Large intestine (tissue), 3 donors: ENCODE data around the gene ARL5A. TPM values are rescaled to one million over a fixed set of nuclear protein-coding genes. Genes with fewer than 3 reads are reported as not detected.
A peak's percentile ranks its signal among the peaks of the same experiment; 100 is the strongest.

Experiments
- DNase-seq, 2 donors: peaks; one replicate each; pipeline versions ENCODE4 v3.0.0 to v3.0.0-alpha.2; 2013
- H3K27ac ChIP-seq: one replicate; pipeline ENCODE4 v1.5.1; 2013; ENCODE audit warnings: low read length
- H3K27me3 ChIP-seq: 2 replicates; pipeline ENCODE4 v1.6.1; 2013; ENCODE audit warnings: low read length; ENCODE audit not compliant: control insufficient read depth, insufficient read depth
- H3K36me3 ChIP-seq: 2 replicates; pipeline ENCODE4 v1.6.1; 2013; ENCODE audit warnings: low read length; ENCODE audit not compliant: control insufficient read depth, insufficient read depth
- H3K4me1 ChIP-seq: one replicate; pipeline ENCODE4 v1.6.1; 2013; ENCODE audit warnings: low read length; ENCODE audit not compliant: control insufficient read depth, insufficient read depth
- H3K4me3 ChIP-seq: one replicate; pipeline ENCODE4 v1.5.1; 2013; ENCODE audit warnings: low read length
- H3K9me3 ChIP-seq: one replicate; pipeline ENCODE4 v1.6.1; 2013; ENCODE audit warnings: mild to moderate bottlenecking, low read depth, low read length, moderate library complexity; ENCODE audit not compliant: control insufficient read depth
- WGBS: methylation state at CpG from one replicate; pipeline ENCODE4 v1.1.5; 2013; ENCODE audit warnings: low lambda C conversion rate; ENCODE audit not compliant: insufficient coverage; 5-methylcytosine and 5-hydroxymethylcytosine counted together
- polyA plus RNA-seq: library from polyadenylated mRNA; unstranded; fragments of 120-200 nt; gene quantifications from one replicate; pipeline ENCODE4 v1.2.1, GENCODE V29; 2013

The ARL5A gene
- polyA plus RNA-seq, 1 donor = 43.4 TPM

DNA sequence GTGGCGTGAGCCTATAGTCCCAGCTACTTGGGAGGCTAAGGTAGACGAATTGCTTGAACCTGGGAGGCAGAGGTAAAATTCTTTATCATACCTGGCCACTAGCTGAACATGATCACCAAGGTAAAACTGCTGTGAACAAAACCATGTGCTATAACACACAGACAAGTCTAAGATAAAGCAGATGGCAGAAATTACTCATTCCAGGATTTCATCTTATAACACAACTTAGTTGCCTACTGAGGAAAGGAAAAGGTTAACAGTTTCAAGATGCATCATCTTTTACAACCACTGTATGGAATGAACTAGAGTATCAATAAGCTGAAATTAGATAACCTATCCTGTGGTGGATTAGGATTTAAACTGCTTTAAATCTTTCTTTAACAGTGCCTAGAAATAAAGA, 8.3 kb downstream of the ARL5A start:
- DNase-seq = no peak
- peaks cover 5% of the 10 kb centered on the region for H3K36me3 ChIP-seq
- 100% methylated on average over 1 of the region's 2 CpGs for WGBS
- no peak overlapping the region for H3K27ac ChIP-seq
- no peaks in the 10 kb centered on the region for H3K9me3 ChIP-seq
- no peak overlapping the region for H3K4me3 ChIP-seq
- no peaks in the 10 kb centered on the region for H3K27me3 ChIP-seq
- peaks cover 5% of the 10 kb centered on the region for H3K4me1 ChIP-seq

DNA sequence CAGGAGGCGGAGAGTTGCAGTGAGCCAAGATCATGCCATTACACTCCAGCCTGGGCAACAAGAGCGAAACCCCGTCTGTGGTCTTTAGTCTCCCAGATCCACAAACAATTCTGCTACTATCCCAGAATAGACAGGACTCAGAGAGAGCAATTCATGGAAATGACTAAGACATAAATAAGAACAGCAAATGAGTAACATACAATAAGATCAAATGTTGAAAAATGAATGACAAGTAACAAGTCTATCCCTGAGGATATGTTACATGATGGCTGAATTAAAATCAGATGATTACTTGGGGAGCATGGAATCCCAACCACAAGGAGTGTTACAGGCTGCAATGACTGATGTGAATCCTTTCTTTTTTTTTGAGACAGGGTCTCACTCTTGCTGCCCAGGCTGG, 10.3 kb downstream of the ARL5A start:
- no peaks in the 10 kb centered on the region for H3K27me3 ChIP-seq
- H3K9me3 ChIP-seq = no peaks in the 10 kb centered on the region
- no peak overlapping the region for H3K27ac ChIP-seq
- H3K4me1 ChIP-seq = peaks cover 5% of the 10 kb centered on the region
- H3K36me3 ChIP-seq = peaks cover 11% of the 10 kb centered on the region
- no peak for DNase-seq
- no CpG with 5 or more reads among the region's 3 CpGs for WGBS
- H3K4me3 ChIP-seq = no peak overlapping the region

DNA sequence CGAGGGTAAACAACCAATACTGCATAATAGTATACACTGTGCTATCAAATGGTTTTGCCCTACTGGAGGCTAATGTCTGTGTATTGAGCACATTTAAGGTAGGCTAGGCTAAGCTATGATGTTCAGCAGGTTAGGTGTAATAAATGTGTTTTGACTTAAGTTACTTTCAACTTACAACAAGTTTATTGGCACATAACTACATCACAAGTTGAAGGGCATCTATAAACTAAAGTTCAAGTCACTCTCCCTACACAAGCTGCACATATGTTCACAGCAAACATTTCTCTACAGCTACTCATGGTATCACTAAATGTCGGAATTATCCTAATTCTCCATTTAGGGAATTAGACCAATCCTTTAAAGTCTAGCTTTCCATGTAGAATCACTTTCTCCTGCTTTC, 11.4 kb downstream of the ARL5A start:
- Histone ChIP-seq H3K4me3 (no peak overlapping the region), H3K27ac (peak overlapping the region; percentile 37), H3K4me1 (peaks cover 5% of the 10 kb centered on the region), H3K36me3 (peaks cover 17% of the 10 kb centered on the region), H3K27me3 (no peaks in the 10 kb centered on the region), H3K9me3 (no peaks in the 10 kb centered on the region)
- 100% methylated on average over 1 of the region's 2 CpGs for WGBS
- DNase-seq = peak in 1 of 2 donors; percentile 62

DNA sequence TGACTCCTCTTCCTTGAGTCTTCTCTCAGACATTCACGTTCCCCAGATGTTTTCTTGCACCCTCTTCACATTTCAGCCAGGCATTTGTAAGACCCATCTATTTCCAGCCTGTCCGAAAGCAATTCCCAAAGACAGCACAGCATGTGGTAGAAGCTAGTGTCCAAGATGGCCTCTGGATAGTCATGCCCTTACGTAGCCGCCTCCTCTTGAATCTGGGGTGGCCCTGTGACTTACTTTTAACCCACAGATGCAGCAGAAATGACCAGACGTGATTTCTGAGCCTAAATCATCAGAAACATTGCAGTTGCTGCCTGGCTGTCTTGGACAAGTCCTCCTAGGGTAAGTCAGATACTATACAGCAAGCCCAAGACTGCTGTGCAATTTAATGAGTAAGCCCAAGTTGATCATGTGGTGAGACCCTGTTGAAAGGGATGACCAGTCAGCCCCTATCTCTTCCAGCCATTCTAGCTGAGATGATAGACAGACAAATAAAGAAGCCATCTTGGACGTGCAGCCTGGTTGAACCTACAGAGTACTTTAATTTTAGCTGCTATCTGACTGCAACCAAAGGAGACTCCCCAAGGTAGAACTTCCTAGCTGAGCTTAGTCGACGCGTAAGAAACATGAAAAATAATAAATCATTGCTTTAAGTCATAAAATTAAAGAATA, 12.3 kb downstream of the ARL5A start:
- no peaks in the 10 kb centered on the region for H3K9me3 ChIP-seq
- H3K4me1 ChIP-seq = peaks cover 2% of the 10 kb centered on the region
- H3K27me3 ChIP-seq = no peaks in the 10 kb centered on the region
- WGBS = 79% methylated on average over 4 of the region's 9 CpGs
- no peak overlapping the region for H3K4me3 ChIP-seq
- DNase-seq = no peak
- H3K27ac ChIP-seq = no peak overlapping the region
- H3K36me3 ChIP-seq = peaks cover 21% of the 10 kb centered on the region

DNA sequence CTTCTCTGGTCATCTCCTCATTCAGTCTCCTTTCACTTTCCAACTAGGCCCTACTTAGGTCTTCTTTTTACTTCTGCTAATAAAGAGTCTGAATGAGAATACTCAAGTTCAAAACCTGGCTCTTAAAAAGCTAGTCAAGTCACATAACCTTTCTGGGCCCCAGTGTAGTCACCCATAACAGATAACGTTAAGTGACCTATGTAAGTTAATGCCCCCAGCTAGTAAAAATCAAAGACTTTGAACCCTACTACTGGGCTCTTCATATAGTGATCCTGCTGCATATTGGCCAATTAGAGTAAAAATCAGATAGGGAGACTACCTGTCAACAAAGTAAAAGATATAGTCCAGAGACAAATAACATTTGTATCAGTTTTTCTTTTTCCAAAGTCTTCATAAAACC, 17.7 kb downstream of the ARL5A start:
- Histone ChIP-seq H3K27me3 (no peaks in the 10 kb centered on the region), H3K9me3 (no peaks in the 10 kb centered on the region), H3K4me1 (peaks cover 5% of the 10 kb centered on the region), H3K4me3 (no peak overlapping the region), H3K36me3 (peaks cover 30% of the 10 kb centered on the region), H3K27ac (peak overlapping the region; percentile 25)
- no CpG with 5 or more reads among the region's 1 CpG for WGBS
- peak; percentile 58 to 82 for DNase-seq

DNA sequence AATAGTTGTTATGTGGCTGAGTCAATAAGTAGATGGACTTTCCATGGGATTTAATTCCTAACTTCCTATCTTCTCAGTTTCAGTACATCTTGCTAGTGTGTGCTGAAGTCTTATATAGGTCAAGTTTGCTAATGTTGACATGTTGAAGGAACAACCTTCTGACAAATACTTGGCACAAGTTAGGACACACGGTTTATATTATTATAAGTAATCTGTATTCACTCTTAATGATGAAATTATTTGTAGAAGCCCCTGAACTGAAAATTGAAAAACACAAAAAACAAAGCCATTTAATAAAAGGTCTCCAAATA, 19.2 kb downstream of the ARL5A start:
- Histone ChIP-seq H3K4me3 (no peak overlapping the region), H3K27ac (no peak overlapping the region), H3K36me3 (peaks cover 30% of the 10 kb centered on the region), H3K9me3 (no peaks in the 10 kb centered on the region), H3K27me3 (no peaks in the 10 kb centered on the region), H3K4me1 (peaks cover 5% of the 10 kb centered on the region)
- DNase-seq = no peak
- 86% methylated on average over 1 of the region's 1 CpG for whole genome bisulfite sequencing

DNA sequence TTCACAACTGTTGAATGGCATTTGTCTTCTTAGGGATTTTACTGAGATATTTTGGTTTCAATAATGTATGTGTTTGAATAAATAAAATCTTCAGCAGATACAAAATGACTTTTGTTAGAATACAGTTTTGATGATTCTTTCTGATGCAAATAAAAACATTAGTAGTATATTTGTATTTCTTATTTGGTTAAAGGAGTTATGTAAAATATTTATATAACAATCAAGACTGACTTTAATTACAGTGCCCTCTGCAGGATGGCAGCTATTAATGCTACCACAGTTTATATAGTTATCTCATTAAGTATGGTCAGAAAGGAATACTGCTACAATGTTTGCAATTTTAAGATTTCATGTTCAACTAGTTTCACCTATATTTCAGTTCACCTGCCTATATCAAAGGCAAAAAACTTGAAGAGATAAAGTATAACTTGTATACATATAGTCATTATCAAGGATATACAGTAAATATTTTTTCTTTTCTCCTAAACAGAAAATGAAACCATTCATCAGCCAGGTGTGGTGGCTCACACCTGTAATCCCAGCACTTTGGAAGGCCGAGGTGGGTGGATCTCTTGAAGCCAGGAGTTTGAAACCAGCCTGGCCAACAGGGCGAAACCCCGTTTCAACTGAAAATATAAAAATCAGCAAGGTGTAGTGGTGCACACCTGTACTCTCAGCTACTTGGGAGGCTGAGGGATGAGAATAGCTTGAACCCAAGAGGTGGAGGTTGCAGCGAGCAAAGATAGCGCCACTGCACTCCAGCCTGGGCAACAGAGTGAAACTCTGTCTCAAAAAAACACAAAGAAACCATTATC, 19.8 kb downstream of the ARL5A start:
- no peak for DNase-seq
- no peak overlapping the region for H3K4me3 ChIP-seq
- peaks cover 32% of the 10 kb centered on the region for H3K36me3 ChIP-seq
- no CpG with 5 or more reads among the region's 5 CpGs for WGBS
- peaks cover 5% of the 10 kb centered on the region for H3K4me1 ChIP-seq
- no peak overlapping the region for H3K27ac ChIP-seq
- H3K27me3 ChIP-seq = no peaks in the 10 kb centered on the region
- H3K9me3 ChIP-seq = no peaks in the 10 kb centered on the region

DNA sequence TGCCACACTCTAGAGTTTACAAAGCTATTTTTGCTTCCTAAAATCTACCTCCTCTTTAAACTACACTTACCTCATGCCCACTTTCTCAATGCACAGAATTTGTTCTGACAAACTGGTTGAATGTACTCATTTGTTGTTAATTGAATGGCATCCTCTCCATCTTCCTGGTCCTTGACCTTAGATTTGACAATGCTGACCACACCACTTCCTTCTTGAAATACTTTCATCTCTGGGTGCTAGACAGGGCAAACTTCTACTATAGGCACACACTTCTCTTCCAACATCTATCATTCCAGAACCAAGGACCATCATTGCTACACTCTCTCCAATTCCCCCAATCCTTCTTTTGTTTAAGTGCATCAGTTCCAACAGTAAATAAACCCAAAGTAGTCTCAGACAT, 22.3 kb downstream of the ARL5A start:
- H3K36me3 ChIP-seq = peaks cover 24% of the 10 kb centered on the region
- H3K4me1 ChIP-seq = peaks cover 5% of the 10 kb centered on the region
- H3K9me3 ChIP-seq = no peaks in the 10 kb centered on the region
- H3K4me3 ChIP-seq = no peak overlapping the region
- DNase-seq = no peak
- H3K27ac ChIP-seq = no peak overlapping the region
- H3K27me3 ChIP-seq = no peaks in the 10 kb centered on the region

DNA sequence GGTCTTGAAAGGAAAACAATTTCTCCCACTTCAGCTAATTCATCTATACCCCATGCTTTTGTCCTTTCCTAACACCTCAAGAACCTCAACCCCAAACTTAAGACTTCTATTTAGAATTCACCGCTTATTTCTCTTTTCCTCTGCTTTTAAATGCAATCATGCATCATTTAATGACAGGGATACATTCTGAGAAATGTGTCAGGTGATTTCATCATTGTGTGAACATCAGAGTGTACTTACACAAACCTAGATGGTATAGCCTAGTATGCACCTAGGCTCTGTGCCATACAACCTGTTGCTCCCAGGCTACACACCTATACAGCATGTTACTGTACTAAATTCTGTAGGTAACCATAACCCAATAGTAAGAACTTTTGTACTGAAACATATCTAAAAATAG, 22.9 kb downstream of the ARL5A start:
- H3K36me3 ChIP-seq = peaks cover 25% of the 10 kb centered on the region
- no peak for DNase-seq
- 89% methylated on average over 1 of the region's 1 CpG for WGBS

DNA sequence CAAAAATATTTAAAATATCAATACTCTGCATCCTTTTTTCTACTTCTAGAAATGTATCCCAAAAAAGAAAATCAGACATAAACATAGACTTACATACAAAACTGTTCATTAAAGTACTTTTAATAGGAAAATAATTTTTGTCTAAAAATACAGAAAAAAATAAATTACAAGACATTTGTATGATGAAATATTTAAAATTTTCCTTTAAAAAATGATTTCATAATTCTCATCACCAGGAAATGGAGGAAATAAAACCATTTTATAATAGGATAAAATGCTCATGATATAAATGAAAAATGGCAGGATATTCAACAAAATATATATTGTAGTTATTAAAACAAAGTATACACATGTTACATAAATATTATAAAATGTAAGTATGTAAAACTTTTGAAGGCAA, 24.4 kb downstream of the ARL5A start:
- Histone ChIP-seq H3K36me3 (peaks cover 24% of the 10 kb centered on the region), H3K27ac (no peak overlapping the region), H3K4me3 (no peak overlapping the region), H3K4me1 (peaks cover 2% of the 10 kb centered on the region), H3K27me3 (no peaks in the 10 kb centered on the region), H3K9me3 (no peaks in the 10 kb centered on the region)
- DNase-seq = no peak

More for the DNA sequence above, 22.9 kb downstream of the ARL5A start:
- no peak overlapping the region for H3K27ac ChIP-seq
- peaks cover 5% of the 10 kb centered on the region for H3K4me1 ChIP-seq
- H3K9me3 ChIP-seq = no peaks in the 10 kb centered on the region
- no peak overlapping the region for H3K4me3 ChIP-seq
- H3K27me3 ChIP-seq = no peaks in the 10 kb centered on the region

DNA sequence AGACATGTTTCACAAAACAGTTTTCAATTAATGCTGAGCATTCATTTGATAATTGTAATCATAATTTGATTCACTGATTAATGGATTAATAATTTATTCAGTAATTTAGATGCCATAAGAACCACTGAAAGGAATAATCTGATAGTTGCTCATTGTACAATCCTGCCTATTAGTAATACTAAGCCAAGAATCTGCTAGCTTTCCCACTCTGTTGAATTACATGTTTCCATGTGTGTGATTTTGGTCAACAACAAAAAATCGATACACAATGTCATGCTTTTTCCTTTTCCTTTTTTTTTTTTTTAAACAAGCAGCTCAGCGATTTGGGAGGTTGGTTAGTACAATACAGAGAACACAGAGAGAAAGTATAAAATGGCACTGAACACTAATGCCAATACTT, 25.9 kb downstream of the ARL5A start:
- H3K4me1 ChIP-seq = no peaks in the 10 kb centered on the region
- H3K9me3 ChIP-seq = no peaks in the 10 kb centered on the region
- no CpG with 5 or more reads among the region's 2 CpGs for WGBS
- no peaks in the 10 kb centered on the region for H3K27me3 ChIP-seq
- H3K36me3 ChIP-seq = peaks cover 18% of the 10 kb centered on the region
- no peak overlapping the region for H3K4me3 ChIP-seq
- DNase-seq = no peak
- H3K27ac ChIP-seq = no peak overlapping the region
